ENCODE data around the gene DYRK3. TPM values are rescaled to one million over a fixed set of nuclear protein-coding genes. Genes with fewer than 3 reads are reported as not detected.
A peak's percentile ranks its signal among the peaks of the same experiment; 100 is the strongest.

DYRK3 gene
- total and polyA plus RNA-seq, 2 experiments from 2014 or later: 8.4 to 21.2 TPM

DNA sequence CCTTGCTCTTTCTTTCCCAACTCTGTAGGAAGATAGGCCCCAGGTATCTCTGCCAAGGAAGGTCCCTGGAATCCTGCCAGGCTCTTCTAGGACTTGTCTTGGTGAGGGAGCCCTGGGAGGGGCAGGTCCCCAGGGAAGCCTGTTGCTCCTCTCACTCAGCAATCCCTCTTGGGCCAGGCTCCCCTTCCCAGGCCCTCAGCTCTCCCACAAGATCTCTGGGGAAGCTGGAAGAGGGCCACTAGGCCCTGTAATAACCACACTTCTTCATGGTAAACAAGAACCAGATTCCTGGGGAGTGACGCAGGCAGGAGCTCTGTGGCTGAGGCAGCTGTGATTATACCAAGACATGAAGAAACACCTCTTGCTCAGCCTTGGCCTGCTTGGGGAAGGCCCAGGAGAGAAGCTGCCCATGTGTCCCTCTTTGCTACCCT lies 39.4 kb downstream of the DYRK3 start:
- no peaks in the 10 kb centered on the region for H3K27me3 ChIP-seq
- TF ChIP-seq CTCF (IDR thresholded peaks at IDR 0.05; ENCODE audit: low read depth, low read length): no peak
- H3K4me1 ChIP-seq (ENCODE audit: low read depth): peaks cover 39% of the 10 kb centered on the region
- no peaks in the 10 kb centered on the region for H3K9me3 ChIP-seq (ENCODE audit: low read depth)
- no peak overlapping the region for H3K4me3 ChIP-seq
- DNase-seq (ENCODE audit: low read depth in 1 of 2, low spot score in 1 of 2): peak in 1 of 2 donors; percentile 99
- H3K36me3 ChIP-seq: no peaks in the 10 kb centered on the region
- H3K27ac ChIP-seq: peak overlapping the region; percentile 89

DNA sequence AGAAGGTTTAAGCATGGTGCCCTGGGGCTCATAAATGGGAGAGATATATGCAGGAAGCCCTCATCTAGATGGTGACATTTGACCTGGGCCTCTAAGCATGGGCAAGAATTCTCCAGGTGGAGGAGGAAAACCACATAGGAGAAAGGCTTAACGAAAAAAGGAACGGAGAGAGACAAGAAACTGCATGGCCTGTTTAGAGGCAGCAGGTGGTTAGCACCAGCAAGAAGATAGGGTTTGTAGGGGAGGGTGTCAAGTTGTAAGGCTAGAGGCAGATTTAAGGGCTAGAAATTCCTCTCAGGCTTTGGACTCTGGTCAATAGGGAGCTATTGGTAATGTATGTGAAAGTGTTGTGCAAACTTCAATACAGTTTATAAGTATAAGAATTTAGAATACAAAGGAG lies 41.2 kb downstream of the DYRK3 start:
- no peaks in the 10 kb centered on the region for H3K36me3 ChIP-seq

GRCh38 chr1:206678490-206678889 lies 43.2 kb downstream of the DYRK3 start:
- no peaks in the 10 kb centered on the region for H3K9me3 ChIP-seq (ENCODE audit: low read depth)
- no peaks in the 10 kb centered on the region for H3K27me3 ChIP-seq
- DNase-seq (ENCODE audit: low read depth in 1 of 2, low spot score in 1 of 2): no peak
- TF ChIP-seq CTCF (IDR thresholded peaks at IDR 0.05; ENCODE audit: low read depth, low read length): no peak
- H3K36me3 ChIP-seq: no peaks in the 10 kb centered on the region
- H3K4me3 ChIP-seq: no peak overlapping the region
- peaks cover 16% of the 10 kb centered on the region for H3K4me1 ChIP-seq (ENCODE audit: low read depth)
- no peak overlapping the region for H3K27ac ChIP-seq

More for the DNA sequence above, 41.2 kb downstream of the DYRK3 start:
- DNase-seq (ENCODE audit: low read depth in 1 of 2, low spot score in 1 of 2): no peak
- H3K4me1 ChIP-seq (ENCODE audit: low read depth): peaks cover 36% of the 10 kb centered on the region
- no peak overlapping the region for H3K27ac ChIP-seq
- H3K4me3 ChIP-seq: no peak overlapping the region
- no peaks in the 10 kb centered on the region for H3K9me3 ChIP-seq (ENCODE audit: low read depth)
- H3K27me3 ChIP-seq: no peaks in the 10 kb centered on the region
- no peak for TF ChIP-seq CTCF (IDR thresholded peaks at IDR 0.05; ENCODE audit: low read depth, low read length)

DNA sequence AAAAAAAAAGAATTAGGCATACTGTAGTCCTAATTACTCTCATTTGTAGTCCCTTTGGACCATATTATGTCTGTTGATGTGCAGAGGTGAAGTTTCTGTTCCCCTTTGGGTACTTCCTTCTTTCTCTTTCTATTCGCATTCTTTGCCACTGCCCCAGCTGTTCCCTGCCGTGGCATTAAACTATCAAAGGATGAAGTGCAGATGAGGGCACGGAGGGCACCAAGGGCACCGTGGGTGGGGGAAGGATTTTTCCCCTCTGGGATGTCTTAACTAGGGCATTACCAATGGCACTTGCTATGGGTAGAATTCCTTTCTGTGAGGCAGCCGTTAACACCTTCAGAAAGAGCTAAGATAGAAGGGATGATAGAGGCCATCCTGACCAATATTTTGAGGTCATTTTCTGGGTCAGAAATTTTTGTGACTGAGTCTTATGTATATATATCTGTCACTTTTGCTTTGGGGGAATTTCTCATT lies 44.4 kb downstream of the DYRK3 start:
- no peak overlapping the region for H3K4me3 ChIP-seq
- H3K9me3 ChIP-seq (ENCODE audit: low read depth): no peaks in the 10 kb centered on the region
- H3K36me3 ChIP-seq: no peaks in the 10 kb centered on the region
- H3K27me3 ChIP-seq: no peaks in the 10 kb centered on the region
- H3K4me1 ChIP-seq (ENCODE audit: low read depth): peaks cover 5% of the 10 kb centered on the region
- no peak for TF ChIP-seq CTCF (IDR thresholded peaks at IDR 0.05; ENCODE audit: low read depth, low read length)
- DNase-seq (ENCODE audit: low read depth in 1 of 2, low spot score in 1 of 2): no peak
- H3K27ac ChIP-seq: no peak overlapping the region

DNA sequence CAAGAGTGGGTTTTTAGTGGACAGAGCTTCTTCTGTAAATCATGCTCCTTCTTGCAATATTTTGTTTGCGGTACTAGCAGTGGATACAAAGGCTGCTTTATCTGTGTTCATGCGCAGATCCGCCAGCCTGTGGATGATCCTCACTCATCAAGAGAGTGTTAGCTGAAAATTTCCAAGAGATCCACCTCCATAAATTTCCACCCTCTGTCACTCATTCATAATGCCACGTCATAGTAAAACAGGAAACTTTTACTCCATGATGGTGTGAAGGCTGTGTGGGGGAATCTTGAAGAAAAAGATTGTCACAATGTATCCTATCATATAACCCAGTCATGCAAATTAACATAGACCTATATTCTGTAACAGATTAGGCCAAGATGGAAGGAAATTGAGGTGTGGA lies 44.9 kb downstream of the DYRK3 start:
- Histone ChIP-seq H3K27ac (no peak overlapping the region), H3K9me3 (ENCODE audit: low read depth) (no peaks in the 10 kb centered on the region), H3K4me3 (no peak overlapping the region), H3K27me3 (no peaks in the 10 kb centered on the region), H3K4me1 (ENCODE audit: low read depth) (peaks cover under 1% of the 10 kb centered on the region), H3K36me3 (no peaks in the 10 kb centered on the region)
- DNase-seq (ENCODE audit: low read depth in 1 of 2, low spot score in 1 of 2): no peak
- no peak for TF ChIP-seq CTCF (IDR thresholded peaks at IDR 0.05; ENCODE audit: low read depth, low read length)

DNA sequence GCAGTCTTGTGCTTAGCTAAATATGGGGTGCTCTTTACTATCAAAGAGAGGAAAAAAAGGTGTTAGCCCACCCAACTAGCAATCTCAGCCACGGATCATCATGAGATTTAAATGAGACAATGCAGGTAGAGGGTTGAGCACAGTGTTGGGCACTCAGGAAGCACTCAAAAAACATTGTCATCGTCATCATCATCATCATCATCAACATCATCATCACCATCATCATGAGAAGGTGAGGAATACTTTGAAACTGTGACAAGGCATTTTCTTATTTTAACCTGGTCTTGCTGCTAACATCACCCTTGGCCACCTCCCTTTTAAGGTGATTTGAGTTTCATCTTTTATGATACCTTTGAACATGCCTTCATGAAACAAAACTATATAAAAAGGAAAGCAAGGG lies 46.0 kb downstream of the DYRK3 start:
- TF ChIP-seq CTCF (IDR thresholded peaks at IDR 0.05; ENCODE audit: low read depth, low read length): no peak
- Histone ChIP-seq H3K4me3 (no peak overlapping the region), H3K9me3 (ENCODE audit: low read depth) (no peaks in the 10 kb centered on the region), H3K27ac (no peak overlapping the region), H3K27me3 (no peaks in the 10 kb centered on the region), H3K36me3 (no peaks in the 10 kb centered on the region), H3K4me1 (ENCODE audit: low read depth) (no peaks in the 10 kb centered on the region)
- no peak for DNase-seq (ENCODE audit: low read depth in 1 of 2, low spot score in 1 of 2)

All from cardiac muscle cell (in vitro differentiated cells and primary cell).